Suppressor macrophage treated with lipopolysaccharide for 4 hours (primary cell): ENCODE results near the gene SLC15A2.
A peak's percentile ranks its signal among the peaks of the same experiment; 100 is the strongest.

Source experiments
- DNase-seq: peaks from one replicate; pipeline ENCODE4 v3.0.0-alpha.2; 2020

Gene SLC15A2

DNA sequence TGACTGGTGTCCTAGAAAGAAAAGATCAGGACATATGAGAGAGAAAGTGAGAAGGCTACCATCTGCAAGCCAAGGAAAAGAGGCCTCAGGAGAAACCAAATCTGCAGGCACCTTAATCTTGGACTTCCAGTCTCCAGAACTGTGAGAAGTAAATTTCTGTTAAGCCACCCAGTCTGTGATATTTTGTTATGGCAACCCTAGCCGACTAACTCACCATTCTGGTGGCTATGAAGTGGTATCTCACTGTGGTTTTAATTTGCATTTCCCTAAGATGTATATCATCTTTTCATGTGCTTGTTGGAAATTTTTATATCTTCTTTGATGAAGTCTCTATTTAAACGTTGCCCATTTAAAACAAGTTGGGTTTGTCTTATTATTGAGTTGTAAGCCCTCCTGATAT lies 87.3 kb downstream of the SLC15A2 start:
- DNase-seq, result no peak

DNA sequence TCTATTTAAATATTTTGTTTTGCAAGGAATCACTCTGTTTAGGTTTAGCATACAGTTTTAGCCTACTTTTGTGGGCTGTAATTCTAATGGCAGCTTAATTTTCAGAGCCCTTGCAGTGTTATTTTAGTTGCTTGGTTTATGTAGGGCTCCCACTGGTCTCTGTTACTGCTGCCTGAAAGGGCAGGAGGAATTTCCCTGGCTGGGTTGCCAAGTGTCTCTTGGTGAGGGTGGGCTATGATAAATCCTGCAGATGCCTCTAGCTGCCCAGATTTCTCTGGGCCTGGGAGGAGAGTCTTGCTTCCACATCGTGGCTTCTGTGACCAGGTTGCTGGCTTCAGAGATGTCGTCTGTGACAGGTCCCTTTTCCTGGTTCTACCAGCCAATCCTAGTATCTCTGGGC lies 91.6 kb downstream of the SLC15A2 start:
- DNase-seq, result no peak

DNA sequence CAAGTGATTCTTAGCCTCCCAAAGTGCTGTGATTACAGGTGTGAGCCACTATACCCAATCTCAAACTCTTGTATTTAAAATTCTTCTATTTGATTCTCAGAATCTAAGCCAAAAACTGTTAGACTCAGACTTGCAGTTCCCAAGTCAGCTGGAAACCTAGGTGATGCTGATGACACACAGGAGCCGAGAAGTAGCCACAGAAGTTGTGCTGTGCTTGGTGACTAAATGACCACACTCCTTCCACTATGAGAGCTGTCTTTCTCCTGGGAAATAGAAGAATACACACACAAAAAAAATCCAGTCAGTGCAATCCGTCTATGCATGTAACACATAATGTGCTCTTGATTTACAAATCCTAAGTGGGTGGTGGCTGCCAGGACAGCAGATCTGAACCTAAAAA lies 93.9 kb downstream of the SLC15A2 start:
- peak; percentile 26 for DNase-seq

DNA sequence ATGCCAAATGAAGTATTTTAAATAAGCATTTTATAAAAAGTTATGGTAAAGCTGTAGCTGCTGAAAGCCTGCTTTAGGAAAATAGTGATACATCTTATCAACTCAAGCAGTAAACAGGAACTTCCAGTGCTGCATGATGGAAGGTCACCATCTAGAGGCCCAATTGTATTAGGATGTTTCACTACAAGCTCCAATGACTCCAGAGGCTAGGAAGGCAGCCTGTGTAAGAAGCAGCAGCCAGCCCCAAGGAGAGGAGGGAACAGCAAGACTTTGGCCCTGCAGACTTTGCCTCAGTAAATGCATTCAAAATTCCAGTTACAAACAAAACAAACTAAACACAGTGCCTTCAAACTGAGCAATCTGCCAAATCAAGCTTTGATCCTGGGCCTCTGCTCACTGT lies 95.7 kb downstream of the SLC15A2 start:
- DNase-seq, result peak; percentile 54

DNA sequence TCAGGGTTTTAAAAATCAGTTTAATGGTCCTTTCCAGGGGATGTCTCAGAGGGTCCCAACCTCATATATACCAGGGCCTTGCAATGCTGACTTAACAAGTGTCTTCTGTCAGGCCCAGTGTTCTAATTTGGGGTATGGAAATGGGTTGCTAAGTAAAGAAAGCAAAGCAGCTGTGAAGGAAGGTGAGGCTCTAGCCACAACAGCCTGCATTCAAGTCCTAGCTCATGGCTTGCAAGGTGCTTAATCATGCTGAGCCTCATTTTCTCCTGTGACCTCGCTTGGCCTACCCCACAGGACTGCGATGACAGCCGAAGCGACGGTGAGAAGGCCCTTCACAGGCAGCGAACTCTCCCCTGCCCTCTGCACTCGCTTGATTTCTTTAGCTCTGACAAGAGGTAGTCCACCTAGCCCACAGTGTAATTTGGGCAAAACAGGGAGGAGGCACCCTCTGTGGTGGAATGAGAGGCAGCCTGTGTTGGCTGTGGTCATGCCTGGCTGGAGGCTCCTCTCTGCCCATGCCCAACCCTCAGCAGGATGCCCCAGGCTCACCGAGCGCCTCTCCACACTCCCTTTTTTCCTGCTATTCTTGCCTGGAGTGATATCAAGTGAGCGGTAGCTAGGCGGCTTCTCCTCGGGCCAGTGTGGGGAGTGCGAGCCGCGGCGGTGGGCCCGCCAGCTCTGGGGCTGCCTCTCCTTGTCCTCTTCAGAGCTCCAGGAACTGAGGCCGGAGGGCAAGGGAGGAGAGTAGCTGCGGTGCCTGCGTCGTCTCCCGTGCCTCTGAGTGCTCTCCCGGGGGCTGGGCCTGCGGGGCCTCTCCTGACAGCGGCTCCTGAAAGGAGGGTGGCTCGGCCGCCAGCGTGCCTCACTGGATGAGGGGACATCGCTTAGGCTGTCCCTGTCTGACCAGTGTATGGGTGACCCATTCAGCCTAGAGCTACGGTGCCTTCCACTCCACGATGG lies 98.7 kb downstream of the SLC15A2 start:
- DNase-seq, result no peak
